Hepatocyte (in vitro differentiated cells): ENCODE measurements around the gene NMBR. TPM values are rescaled to one million over a fixed set of nuclear protein-coding genes. Genes with fewer than 3 reads are reported as not detected.

Source experiments
- DNase-seq: peaks from one replicate; pipeline ENCODE4 v3.0.0-alpha.2; 2016; ENCODE audit warnings: low spot score
- H2AFZ ChIP-seq: fragments of 200-600 bp; sonication (generic); 2 replicates; pipeline ENCODE4 v1.6.0; 2016; ENCODE audit warnings: antibody characterized with exemption, mild to moderate bottlenecking
- H3K27ac ChIP-seq: fragments of 200-600 bp; sonication (generic); 2 replicates; pipeline ENCODE4 v1.5.1; 2016; ENCODE audit warnings: mild to moderate bottlenecking
- H3K27me3 ChIP-seq: fragments of 200-600 bp; sonication (generic); 2 replicates; pipeline ENCODE4 v1.6.1; 2016
- H3K36me3 ChIP-seq: fragments of 200-600 bp; sonication (generic); replicated peaks from 2 replicates; pipeline ENCODE4 v1.5.1; 2016; ENCODE audit warnings: low read depth; ENCODE audit not compliant: insufficient read depth
- H3K4me1 ChIP-seq: fragments of 200-600 bp; sonication (generic); 2 replicates; pipeline ENCODE4 v1.5.1; 2016; ENCODE audit warnings: mild to moderate bottlenecking, moderate library complexity; ENCODE audit not compliant: insufficient read depth
- H3K4me2 ChIP-seq: fragments of 200-600 bp; sonication (generic); 2 replicates; pipeline ENCODE4 v1.6.0; 2016
- H3K4me3 ChIP-seq: fragments of 200-600 bp; sonication (generic); 2 replicates; pipeline ENCODE4 v1.5.1; 2016; ENCODE audit warnings: mild to moderate bottlenecking
- H3K79me2 ChIP-seq: fragments of 200-600 bp; sonication (generic); 2 replicates; pipeline ENCODE4 v1.6.0; 2017; ENCODE audit warnings: mild to moderate bottlenecking
- H3K9me2 ChIP-seq: fragments of 200-600 bp; sonication (generic); replicated peaks from 2 replicates; pipeline ENCODE4 v1.6.0; 2017; ENCODE audit warnings: mild to moderate bottlenecking; ENCODE audit not compliant: insufficient read depth
- H3K9me3 ChIP-seq: fragments of 200-600 bp; sonication (generic); 2 replicates; pipeline ENCODE4 v1.5.1; 2016; ENCODE audit warnings: low read depth, mild to moderate bottlenecking
- H4K20me1 ChIP-seq: fragments of 200-600 bp; sonication (generic); 2 replicates; pipeline ENCODE4 v1.6.0; 2016; ENCODE audit warnings: mild to moderate bottlenecking; ENCODE audit not compliant: insufficient read depth, poor library complexity, severe bottlenecking
- CTCF ChIP-seq: fragments of 200-600 bp; sonication (generic); IDR thresholded peaks from 2 replicates; pipeline ENCODE4 v1.5.1; 2016; ENCODE audit warnings: antibody characterized with exemption, mild to moderate bottlenecking; ENCODE audit not compliant: poor library complexity
- EZH2 ChIP-seq: fragments of 200-600 bp; sonication (generic); IDR thresholded peaks from 2 replicates; pipeline ENCODE4 v1.6.1; 2016; ENCODE audit warnings: antibody characterized with exemption, mild to moderate bottlenecking, borderline replicate concordance
- EZH2phosphoT487 ChIP-seq: fragments of 200-600 bp; sonication (generic); IDR thresholded peaks from one replicate; pipeline ENCODE4 v1.6.1; 2018; ENCODE audit warnings: antibody characterized with exemption, mild to moderate bottlenecking, low read depth, moderate library complexity; ENCODE audit not compliant: unreplicated experiment, severe bottlenecking
- WGBS: methylation state at CpG from one replicate; pipeline ENCODE4 v1.1.6; 2016; ENCODE audit warnings: low lambda C conversion rate; ENCODE audit errors: missing lambda C conversion rate; 5-methylcytosine and 5-hydroxymethylcytosine counted together
- polyA plus RNA-seq: library from polyadenylated mRNA; unstranded; fragments of >200 nt; fragmentation: Nextera tagmentation; extraction: Ambion mirVana; gene quantifications from 2 replicates; pipeline ENCODE4 v1.2.1, GENCODE V29; 2016
- total RNA-seq: library from RNA; depleted of rRNA; stranded (reverse); fragments of >200 nt; gene quantifications from 2 replicates; pipeline ENCODE4 v1.2.3, GENCODE V29; 2014

Gene NMBR
- total and polyA plus RNA-seq, 2 experiments from 2014 or later = 0.27 TPM; not detected in 1

GRCh38 chr6:142138876-142139275 is 8.0 kb downstream of the NMBR start:
- Histone ChIP-seq H4K20me1 (no peaks in the 10 kb centered on the region), H3K4me3 (no peak overlapping the region), H3K4me1 (no peaks in the 10 kb centered on the region), H3K9me2 (no peaks in the 10 kb centered on the region), H3K4me2 (no peak overlapping the region), H3K27me3 (no peaks in the 10 kb centered on the region), H2AFZ (no peak overlapping the region), H3K27ac (no peak overlapping the region), H3K9me3 (no peaks in the 10 kb centered on the region), H3K36me3 (no peaks in the 10 kb centered on the region), H3K79me2 (no peaks in the 10 kb centered on the region)
- no peak for DNase-seq
- WGBS = 48% methylated on average over 2 of the region's 2 CpGs
- no peak for TF ChIP-seq CTCF
- no peak for TF ChIP-seq EZH2
- TF ChIP-seq EZH2phosphoT487 = no peak

GRCh38 chr6:142132625-142133024 is 14.3 kb downstream of the NMBR start, which contains the start of gene GJE1:
Gene GJE1 (plus strand): TSS chr6:142132925. CDS start chr6:142133159, 234 bp downstream.
- TF ChIP-seq CTCF (no peak), EZH2phosphoT487 (no peak), EZH2 (no peak)
- no peaks in the 10 kb centered on the region for H3K9me3 ChIP-seq
- H3K4me1 ChIP-seq = no peaks in the 10 kb centered on the region
- no peak within 1 kb of the TSS for H3K4me2 ChIP-seq
- no peaks in the 10 kb centered on the region for H3K79me2 ChIP-seq
- H3K9me2 ChIP-seq = no peaks in the 10 kb centered on the region
- H4K20me1 ChIP-seq = no peaks in the 10 kb centered on the region
- H3K4me3 ChIP-seq = no peak within 1 kb of the TSS
- no peak within 1 kb of the TSS for H3K27ac ChIP-seq
- no peaks in the 10 kb centered on the region for H3K27me3 ChIP-seq
- H3K36me3 ChIP-seq = no peaks in the 10 kb centered on the region
- WGBS = 44% methylated on average over 1 of the region's 1 CpG
- no peak within 1 kb of the TSS for H2AFZ ChIP-seq
- no peak for DNase-seq

DNA sequence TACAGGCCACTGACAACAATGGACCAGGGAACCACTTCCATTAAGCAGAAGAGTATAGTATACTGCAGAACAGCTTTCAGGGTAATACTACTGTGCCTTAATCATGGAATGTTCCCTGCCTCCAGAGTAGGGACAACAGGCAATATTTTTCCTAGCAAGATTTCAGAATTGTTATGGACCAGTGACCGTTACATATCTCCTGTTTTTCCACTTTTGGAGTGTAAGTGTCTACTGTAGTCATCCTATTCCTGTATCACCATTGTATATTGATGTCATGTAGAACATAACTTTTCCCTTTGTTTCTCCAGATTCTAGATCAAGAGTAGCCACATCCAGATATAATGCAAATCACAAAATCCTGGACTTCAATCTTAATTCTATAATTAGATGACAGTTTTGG is 16.1 kb downstream of the NMBR start:
- DNase-seq = no peak
- Histone ChIP-seq H3K79me2 (no peaks in the 10 kb centered on the region), H3K4me2 (no peak overlapping the region), H3K36me3 (no peaks in the 10 kb centered on the region), H3K4me1 (no peaks in the 10 kb centered on the region), H4K20me1 (no peaks in the 10 kb centered on the region), H3K9me3 (no peaks in the 10 kb centered on the region), H3K27me3 (no peaks in the 10 kb centered on the region), H3K9me2 (no peaks in the 10 kb centered on the region), H3K27ac (no peak overlapping the region), H2AFZ (no peak overlapping the region), H3K4me3 (no peak overlapping the region)
- WGBS = 100% methylated on average over 1 of the region's 1 CpG
- no peak for TF ChIP-seq CTCF
- no peak for TF ChIP-seq EZH2phosphoT487
- no peak for TF ChIP-seq EZH2

GRCh38 chr6:142121342-142121741 is 25.6 kb downstream of the NMBR start:
- no peak overlapping the region for H3K27ac ChIP-seq
- H3K4me2 ChIP-seq = no peak overlapping the region
- no peaks in the 10 kb centered on the region for H3K27me3 ChIP-seq
- no peaks in the 10 kb centered on the region for H3K9me3 ChIP-seq
- no peak overlapping the region for H2AFZ ChIP-seq
- WGBS = 87% methylated on average over 3 of the region's 3 CpGs
- no peaks in the 10 kb centered on the region for H3K9me2 ChIP-seq
- no peaks in the 10 kb centered on the region for H3K4me1 ChIP-seq
- DNase-seq = no peak
- no peaks in the 10 kb centered on the region for H3K36me3 ChIP-seq
- no peaks in the 10 kb centered on the region for H3K79me2 ChIP-seq
- no peaks in the 10 kb centered on the region for H4K20me1 ChIP-seq
- no peak overlapping the region for H3K4me3 ChIP-seq
- TF ChIP-seq EZH2phosphoT487 (no peak), CTCF (no peak), EZH2 (no peak)
